GM23248 (cell line): Measurements from ENCODE around the gene ATF4.

Experiments used
- EZH2 ChIP-seq: fragments of 200-600 bp; sonication (generic); IDR thresholded peaks from 2 replicates; pipeline ENCODE4 v1.6.1; 2018; ENCODE audit warnings: antibody characterized with exemption, mild to moderate bottlenecking; ENCODE audit not compliant: insufficient read depth, poor library complexity, severe bottlenecking
- EZH2phosphoT487 ChIP-seq: fragments of 200-600 bp; sonication (generic); IDR thresholded peaks from 2 replicates; pipeline ENCODE4 v1.6.1; 2018; ENCODE audit warnings: antibody characterized with exemption, moderate library complexity, mild to moderate bottlenecking, low read depth; ENCODE audit not compliant: insufficient read depth

GRCh38 chr22:39481054-39481453 lies 39.3 kb upstream of the ATF4 start:
- no peak for TF ChIP-seq EZH2
- no peak for TF ChIP-seq EZH2phosphoT487
